ENCODE measurements around the gene RPL11.
A peak's percentile ranks its signal among the peaks of the same experiment; 100 is the strongest.
"Not testable (repeated sequence)": the region's sequence is repeated elsewhere in the genome, so short reads cannot be mapped to it uniquely, and the experiment has no call there.

The RPL11 gene

GRCh38 chr1:23691499-23692307 is at the start of gene RPL11:
RPL11 (plus strand) TSS chr1:23691806; CDS start chr1:23691824, 18 bp downstream.
- DNase-seq: peak; percentile 77 to 88

GRCh38 chr1:23643736-23644554 is 47.7 kb upstream of the RPL11 start:
- no peak for DNase-seq

GRCh38 chr1:23644555-23644866 is 47.1 kb upstream of the RPL11 start:
- DNase-seq: no peak

- no peak for DNase-seq
Observed at GRCh38 chr1:23645338-23645737, 46.3 kb upstream of the RPL11 start.

- no peak for DNase-seq
Observed at GRCh38 chr1:23646091-23646490, 45.5 kb upstream of the RPL11 start.

- DNase-seq: no peak
Observed at GRCh38 chr1:23646541-23646940, 45.1 kb upstream of the RPL11 start.

- no peak for DNase-seq
Observed at GRCh38 chr1:23648576-23648975, 43.0 kb upstream of the RPL11 start.

GRCh38 chr1:23649157-23649556 is 42.4 kb upstream of the RPL11 start:
- DNase-seq: not testable (repeated sequence)

- no peak for DNase-seq
Observed at GRCh38 chr1:23650344-23650990, 41.1 kb upstream of the RPL11 start.

- DNase-seq: no peak
Observed at GRCh38 chr1:23651069-23651808, 40.4 kb upstream of the RPL11 start.

- DNase-seq: peak; percentile 9 to 34
Observed at GRCh38 chr1:23657659-23658275, 33.8 kb upstream of the RPL11 start.

- DNase-seq: no peak
Observed at GRCh38 chr1:23660671-23661070, 30.9 kb upstream of the RPL11 start.

- no peak for DNase-seq
Observed at GRCh38 chr1:23661887-23662286, 29.7 kb upstream of the RPL11 start.

- no peak for DNase-seq
Observed at GRCh38 chr1:23664837-23665795, 26.5 kb upstream of the RPL11 start.

- DNase-seq: no peak
Observed at GRCh38 chr1:23667411-23667810, 24.2 kb upstream of the RPL11 start.

- no peak for DNase-seq
Observed at GRCh38 chr1:23670709-23671108, 20.9 kb upstream of the RPL11 start.

- no peak for DNase-seq
Observed at GRCh38 chr1:23673086-23673813, 18.4 kb upstream of the RPL11 start.

GRCh38 chr1:23679815-23680214 is 11.8 kb upstream of the RPL11 start:
- no peak for DNase-seq

- DNase-seq: no peak
Observed at GRCh38 chr1:23682946-23683345, 8.7 kb upstream of the RPL11 start.

GRCh38 chr1:23684415-23684814 is 7.2 kb upstream of the RPL11 start:
- DNase-seq: no peak

GRCh38 chr1:23685197-23685596 is 6.4 kb upstream of the RPL11 start:
- DNase-seq: not testable (repeated sequence)

Data from stimulated activated CD4-positive, alpha-beta T cell treated with anti-CD3 and anti-CD28 coated beads, Interleukin-4, amount 100 ng/mL, for 4 hours (primary cell).